ENCODE measurements around the gene FSD1. TPM values are rescaled to one million over a fixed set of nuclear protein-coding genes. Genes with fewer than 3 reads are reported as not detected.
A peak's percentile ranks its signal among the peaks of the same experiment; 100 is the strongest.

The FSD1 gene
- total RNA-seq, 4 donors from 2014 or later, result 0.29 to 0.50 TPM; not detected in 2

GRCh38 chr19:4373013-4373367 is 68.6 kb downstream of the FSD1 start:
- 90% methylated on average over 7 of the region's 8 CpGs for WGBS
- peaks cover 0 to 7% (median 0%) of the 10 kb centered on the region in 4 donors for H3K36me3 ChIP-seq
- peak overlapping the region; percentile 78 to 91 (median 86) for H3K27ac ChIP-seq (replicated peaks in 1 of 4)
- H3K27me3 ChIP-seq, result no peaks in the 10 kb centered on the region
- H3K4me1 ChIP-seq, result peaks cover 96 to 100% (median 99%) of the 10 kb centered on the region in 4 donors
- H3K9me3 ChIP-seq, result no peaks in the 10 kb centered on the region
- no peak overlapping the region for H3K4me3 ChIP-seq
- no peak for DNase-seq (ENCODE audit: extremely low spot score)
- intact Hi-C loops (cut with DNase I), result no loop called here
- TF ChIP-seq CTCF (IDR thresholded peaks at IDR 0.05) (no peak), EP300 (IDR thresholded peaks at IDR 0.05) (no peak), POLR2AphosphoS5 (IDR thresholded peaks at IDR 0.05) (no peak), POLR2A (IDR thresholded peaks at IDR 0.05; ENCODE audit: low read depth) (no peak)

Other genes starting within 250 kb of the FSD1 start
- 100 to 1,000 TPM in 2 of 4 donors, 10 to 100 TPM in 2; 71.9 to 137 (median 114) TPM for gene ZBTB7A, start 237.7 kb upstream of the FSD1 start, total RNA-seq
- 100 to 1,000 TPM in 2 of 4 donors, 10 to 100 TPM in 2; 59.0 to 145 (median 101) TPM for gene MAP2K2, start 180.5 kb upstream of the FSD1 start, total RNA-seq
- gene CREB3L3, start 151.0 kb upstream of the FSD1 start, total RNA-seq, result not detected
- gene SIRT6, start 122.0 kb upstream of the FSD1 start, total RNA-seq, result 10 to 100 TPM; 16.0 to 24.1 (median 19.9) TPM
- 1 to 10 TPM in 2 of 4 donors, under 1 TPM in 2; 0.32 to 2.5 (median 0.96) TPM for gene ANKRD24, start 121.9 kb upstream of the FSD1 start, total RNA-seq
- 1 to 10 TPM; 1.1 to 6.6 (median 1.9) TPM for gene EBI3, start 75.1 kb upstream of the FSD1 start, total RNA-seq
- 10 to 100 TPM; 17.0 to 29.1 (median 26.4) TPM for gene YJU2, start 57.5 kb upstream of the FSD1 start, total RNA-seq
- not detected for gene SHD, start 25.3 kb upstream of the FSD1 start, total RNA-seq
- not detected for gene TMIGD2, start 2.2 kb upstream of the FSD1 start, total RNA-seq
- gene STAP2, start 34.2 kb downstream of the FSD1 start, total RNA-seq, result 1 to 10 TPM in 2 of 4 donors, under 1 TPM in 1, not detected in 1; 0.52 to 3.3 (median 1.7) TPM
- gene MPND, start 39.0 kb downstream of the FSD1 start, total RNA-seq, result 1 to 10 TPM; 5.3 to 9.2 (median 7.6) TPM
- gene SH3GL1, start 95.9 kb downstream of the FSD1 start, total RNA-seq, result 10 to 100 TPM; 49.4 to 77.2 (median 59.5) TPM
- 10 to 100 TPM in 1 of 4 donors, 1 to 10 TPM in 3; 4.6 to 14.6 (median 7.6) TPM for gene CHAF1A, start 98.0 kb downstream of the FSD1 start, total RNA-seq
- gene UBXN6, start 153.2 kb downstream of the FSD1 start, total RNA-seq, result 100 to 1,000 TPM in 2 of 4 donors, 10 to 100 TPM in 2; 65.2 to 190 (median 98.8) TPM
- 10 to 100 TPM; 30.5 to 72.3 (median 45.5) TPM for gene HDGFL2, start 167.7 kb downstream of the FSD1 start, total RNA-seq
- gene PLIN4, start 213.9 kb downstream of the FSD1 start, total RNA-seq, result 100 to 1,000 TPM in 2 of 4 donors, 10 to 100 TPM in 2; 45.7 to 134 (median 91.1) TPM
- 10 to 100 TPM in 1 of 4 donors, 1 to 10 TPM in 3; 7.9 to 11.9 (median 9.1) TPM for gene PLIN5, start 230.6 kb downstream of the FSD1 start, total RNA-seq
- 1 to 10 TPM in 2 of 4 donors, under 1 TPM in 2; 0.17 to 9.4 (median 0.79) TPM for gene LRG1, start 235.4 kb downstream of the FSD1 start, total RNA-seq